Measurements from ENCODE around the gene BANF1.

DNA sequence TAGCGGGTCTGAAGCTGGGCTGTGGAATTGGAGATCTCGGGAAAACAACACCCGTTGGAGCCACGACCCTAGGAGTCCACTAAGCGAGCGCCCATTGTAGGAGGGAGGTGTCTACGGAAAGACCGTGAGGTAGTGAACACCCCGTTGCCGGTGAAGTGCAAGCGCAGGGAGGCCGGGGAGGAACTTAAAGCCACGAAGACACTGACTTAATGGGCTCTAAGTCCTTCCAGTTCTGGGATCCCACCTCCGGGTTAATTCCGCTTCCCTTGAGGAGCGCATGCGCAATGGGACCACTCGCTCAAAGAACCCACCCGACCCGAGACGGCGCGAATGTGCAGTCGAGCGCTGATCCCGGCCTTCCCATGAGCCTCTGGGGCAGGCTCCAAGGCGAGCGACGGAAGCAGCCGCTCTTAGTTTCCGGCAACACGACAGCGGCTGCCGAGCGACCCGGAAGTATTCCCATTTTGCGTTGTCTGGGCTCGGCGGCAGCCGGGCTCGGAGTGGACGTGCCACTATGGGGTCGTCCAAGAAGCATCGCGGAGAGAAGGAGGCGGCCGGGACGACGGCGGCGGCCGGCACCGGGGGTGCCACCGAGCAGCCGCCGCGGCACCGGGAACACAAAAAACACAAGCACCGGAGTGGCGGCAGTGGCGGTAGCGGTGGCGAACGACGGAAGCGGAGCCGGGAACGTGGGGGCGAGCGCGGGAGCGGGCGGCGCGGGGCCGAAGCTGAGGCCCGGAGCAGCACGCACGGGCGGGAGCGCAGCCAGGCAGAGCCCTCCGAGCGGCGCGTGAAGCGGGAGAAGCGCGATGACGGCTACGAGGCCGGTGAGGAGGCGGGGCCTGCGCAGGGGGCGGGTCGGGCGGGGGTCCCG, 40.8 kb upstream of the BANF1 start, which contains the start of gene SART1:
- TF ChIP-seq, protein P1, sequence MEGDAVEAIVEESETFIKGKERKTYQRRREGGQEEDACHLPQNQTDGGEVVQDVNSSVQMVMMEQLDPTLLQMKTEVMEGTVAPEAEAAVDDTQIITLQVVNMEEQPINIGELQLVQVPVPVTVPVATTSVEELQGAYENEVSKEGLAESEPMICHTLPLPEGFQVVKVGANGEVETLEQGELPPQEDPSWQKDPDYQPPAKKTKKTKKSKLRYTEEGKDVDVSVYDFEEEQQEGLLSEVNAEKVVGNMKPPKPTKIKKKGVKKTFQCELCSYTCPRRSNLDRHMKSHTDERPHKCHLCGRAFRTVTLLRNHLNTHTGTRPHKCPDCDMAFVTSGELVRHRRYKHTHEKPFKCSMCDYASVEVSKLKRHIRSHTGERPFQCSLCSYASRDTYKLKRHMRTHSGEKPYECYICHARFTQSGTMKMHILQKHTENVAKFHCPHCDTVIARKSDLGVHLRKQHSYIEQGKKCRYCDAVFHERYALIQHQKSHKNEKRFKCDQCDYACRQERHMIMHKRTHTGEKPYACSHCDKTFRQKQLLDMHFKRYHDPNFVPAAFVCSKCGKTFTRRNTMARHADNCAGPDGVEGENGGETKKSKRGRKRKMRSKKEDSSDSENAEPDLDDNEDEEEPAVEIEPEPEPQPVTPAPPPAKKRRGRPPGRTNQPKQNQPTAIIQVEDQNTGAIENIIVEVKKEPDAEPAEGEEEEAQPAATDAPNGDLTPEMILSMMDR (IDR thresholded peaks at IDR 0.05) = peak in 3 of 4 experiments; percentile 15 to 53 (median 22)
- TF ChIP-seq POLR2A (IDR thresholded peaks at IDR 0.05) = peak; percentile 32 to 71

Measured in uterus (tissue), 2 donors.